Smooth muscle cell (in vitro differentiated cells): ENCODE measurements around the gene SS18L1. TPM values are rescaled to one million over a fixed set of nuclear protein-coding genes. Genes with fewer than 3 reads are reported as not detected.

Experiments
- DNase-seq: peaks from one replicate; lab custom pipeline; 2025; ENCODE audit not compliant: unreplicated experiment; lab: John Stamatoyannopoulos, UW
- H2AFZ ChIP-seq: fragments of 200-600 bp; sonication (generic); 2 replicates; pipeline ENCODE4 v1.6.0; 2016; ENCODE audit warnings: antibody characterized with exemption, low read depth, mild to moderate bottlenecking
- H3F3A ChIP-seq: fragments of 200-600 bp; sonication (generic); 2 replicates; pipeline ENCODE4 v1.6.0; 2017; ENCODE audit warnings: antibody characterized with exemption, low read depth
- H3K27ac ChIP-seq: fragments of 200-600 bp; sonication (generic); 2 replicates; pipeline ENCODE4 v1.5.1; 2016; ENCODE audit warnings: low read depth, mild to moderate bottlenecking
- H3K27me3 ChIP-seq: fragments of 200-600 bp; sonication (generic); 2 replicates; pipeline ENCODE4 v1.6.1; 2016; ENCODE audit warnings: low read depth, mild to moderate bottlenecking
- H3K36me3 ChIP-seq: fragments of 200-600 bp; sonication (generic); 2 replicates; pipeline ENCODE4 v1.5.1; 2016; ENCODE audit warnings: low read depth
- H3K4me1 ChIP-seq: fragments of 200-600 bp; sonication (generic); 2 replicates; pipeline ENCODE4 v1.5.1; 2016; ENCODE audit warnings: low read depth
- H3K4me2 ChIP-seq: fragments of 200-600 bp; sonication (generic); 2 replicates; pipeline ENCODE4 v1.6.0; 2016; ENCODE audit warnings: mild to moderate bottlenecking
- H3K4me3 ChIP-seq: fragments of 200-600 bp; sonication (generic); 2 replicates; pipeline ENCODE4 v1.5.1; 2016; ENCODE audit warnings: mild to moderate bottlenecking
- H3K79me2 ChIP-seq: fragments of 200-600 bp; sonication (generic); 2 replicates; pipeline ENCODE4 v1.6.0; 2016; ENCODE audit warnings: low read depth, mild to moderate bottlenecking
- H3K9ac ChIP-seq: fragments of 200-600 bp; sonication (generic); 2 replicates; pipeline ENCODE4 v1.6.0; 2016; ENCODE audit warnings: low read depth
- H3K9me3 ChIP-seq: fragments of 200-600 bp; sonication (generic); replicated peaks from 2 replicates; pipeline ENCODE4 v1.5.1; 2016; ENCODE audit warnings: low read depth
- H4K20me1 ChIP-seq: fragments of 200-600 bp; sonication (generic); 2 replicates; pipeline ENCODE4 v1.6.0; 2016; ENCODE audit warnings: low read depth
- CTCF ChIP-seq: fragments of 200-600 bp; sonication (generic); IDR thresholded peaks from 2 replicates; pipeline ENCODE4 v1.5.1; 2017; ENCODE audit warnings: borderline replicate concordance, mild to moderate bottlenecking, antibody characterized with exemption; ENCODE audit not compliant: insufficient read depth, poor library complexity, severe bottlenecking
- WGBS: methylation state at CpG from one replicate; pipeline ENCODE4 v1.1.7; 2016; ENCODE audit warnings: low lambda C conversion rate; 5-methylcytosine and 5-hydroxymethylcytosine counted together
- polyA plus RNA-seq: library from polyadenylated mRNA; unstranded; fragments of >200 nt; fragmentation: Nextera tagmentation; extraction: Ambion mirVana; gene quantifications from 2 replicates; pipeline ENCODE4 v1.2.1, GENCODE V29; 2016
- total RNA-seq: library from RNA; depleted of rRNA; stranded (reverse); fragments of >200 nt; gene quantifications from 2 replicates; pipeline ENCODE4 v1.2.3, GENCODE V29; 2014

SS18L1 gene
- total and polyA plus RNA-seq, 2 experiments from 2014 or later, result 2.3 to 10.1 TPM

- peaks cover 27% of the 10 kb centered on the region for H3K79me2 ChIP-seq
- H3K27me3 ChIP-seq, result no peaks in the 10 kb centered on the region
- H3K27ac ChIP-seq, result no peak overlapping the region
- no peak overlapping the region for H2AFZ ChIP-seq
- 97% methylated on average over 6 of the region's 6 CpGs for WGBS
- peaks cover 3% of the 10 kb centered on the region for H3K36me3 ChIP-seq
- H3K4me3 ChIP-seq, result no peak overlapping the region
- H4K20me1 ChIP-seq, result peaks cover 81% of the 10 kb centered on the region
- H3K9me3 ChIP-seq, result no peaks in the 10 kb centered on the region
- H3F3A ChIP-seq, result no peaks in the 10 kb centered on the region
- no peak overlapping the region for H3K9ac ChIP-seq
- H3K4me1 ChIP-seq, result peaks cover 10% of the 10 kb centered on the region
- DNase-seq, result no peak
- H3K4me2 ChIP-seq, result no peak overlapping the region
- no peak for TF ChIP-seq CTCF
These were observed 15.8 kb upstream of the SS18L1 start for GRCh38 chr20:62127799-62128198.

GRCh38 chr20:62128502-62128901 is 15.1 kb upstream of the SS18L1 start:
- Histone ChIP-seq H3K9me3 (no peaks in the 10 kb centered on the region), H3K9ac (no peak overlapping the region), H3F3A (no peaks in the 10 kb centered on the region), H3K27me3 (no peaks in the 10 kb centered on the region), H3K79me2 (peaks cover 22% of the 10 kb centered on the region), H2AFZ (no peak overlapping the region), H4K20me1 (peaks cover 81% of the 10 kb centered on the region), H3K4me2 (no peak overlapping the region), H3K4me1 (peaks cover 5% of the 10 kb centered on the region), H3K4me3 (no peak overlapping the region), H3K27ac (no peak overlapping the region), H3K36me3 (peaks cover 3% of the 10 kb centered on the region)
- no peak for TF ChIP-seq CTCF
- DNase-seq, result no peak
- 66% methylated on average over 6 of the region's 6 CpGs for WGBS

- peaks cover 67% of the 10 kb centered on the region for H4K20me1 ChIP-seq
- no peaks in the 10 kb centered on the region for H3K9me3 ChIP-seq
- TF ChIP-seq CTCF, result no peak
- WGBS, result 95% methylated on average over 20 of the region's 20 CpGs
- no peak overlapping the region for H3K27ac ChIP-seq
- H2AFZ ChIP-seq, result no peak overlapping the region
- H3K4me2 ChIP-seq, result no peak overlapping the region
- no peaks in the 10 kb centered on the region for H3K27me3 ChIP-seq
- H3K4me1 ChIP-seq, result no peaks in the 10 kb centered on the region
- no peak overlapping the region for H3K9ac ChIP-seq
- peaks cover 11% of the 10 kb centered on the region for H3K79me2 ChIP-seq
- H3K4me3 ChIP-seq, result no peak overlapping the region
- peaks cover 3% of the 10 kb centered on the region for H3K36me3 ChIP-seq
- peaks cover 2% of the 10 kb centered on the region for H3F3A ChIP-seq
- no peak for DNase-seq
These were observed 13.6 kb upstream of the SS18L1 start for GRCh38 chr20:62129731-62130531.
